ENCODE results near the gene C6orf120. TPM values are rescaled to one million over a fixed set of nuclear protein-coding genes. Genes with fewer than 3 reads are reported as not detected.

The C6orf120 gene
- total RNA-seq, 4 donors from 2014 or later = 16.7 to 35.3 (median 29.2) TPM

Other genes starting within 250 kb of the C6orf120 start
- gene WDR27, start 97 bp upstream of the C6orf120 start, total RNA-seq = 10 to 100 TPM; 41.8 to 69.7 (median 59.7) TPM
- gene PHF10, start 22.4 kb downstream of the C6orf120 start, total RNA-seq = 100 to 1,000 TPM in 1 of 4 donors, 10 to 100 TPM in 3; 36.2 to 121 (median 67.5) TPM
- gene DYNLT2, start 49.4 kb downstream of the C6orf120 start, total RNA-seq = 1 to 10 TPM in 2 of 4 donors, under 1 TPM in 1, not detected in 1; 0.26 to 3.0 (median 2.7) TPM
- 10 to 100 TPM; 13.5 to 37.1 (median 28.6) TPM for gene ERMARD, start 49.5 kb downstream of the C6orf120 start, total RNA-seq